Gastrocnemius medialis (tissue), 4 donors: Measurements from ENCODE around the gene DAPL1.

Experiments used
- CTCF ChIP-seq, 5 experiments: fragments of 450-650 bp in 3 of 5; fragments of 200-600 bp in 2 of 5; sonication (generic) in 2 of 5; IDR thresholded peaks in 4 of 5; conservative IDR thresholded peaks in 1 of 5; 1 replicate in 4 of 5; 2 replicates in 1 of 5; pipeline ENCODE4 v1.5.1; 2016 to 2019; ENCODE audit warnings: antibody characterized with exemption in 5 of 5, mild to moderate bottlenecking in 3 of 5, moderate library complexity in 3 of 5
- POLR2A ChIP-seq, 2 donors: fragments of 450-650 bp; IDR thresholded peaks; one replicate each; pipeline ENCODE4 v1.6.1; 2017; ENCODE audit warnings: antibody characterized with exemption in 2 of 2, mild to moderate bottlenecking in 2 of 2, moderate library complexity in 2 of 2

GRCh38 chr2:158773121-158773520 lies 22.0 kb upstream of the DAPL1 start:
- no peak for TF ChIP-seq CTCF (IDR thresholded peaks at IDR 0.05 in 4 of 5, conservative IDR thresholded peaks at IDR 0.05 in 1 of 5)
- no peak for TF ChIP-seq POLR2A (IDR thresholded peaks at IDR 0.05)
